ENCODE results near the gene ZNF782. TPM values are rescaled to one million over a fixed set of nuclear protein-coding genes. Genes with fewer than 3 reads are reported as not detected.

ZNF782 gene
- total RNA-seq, 1 experiment from 2014 or later: 6.0 TPM

DNA sequence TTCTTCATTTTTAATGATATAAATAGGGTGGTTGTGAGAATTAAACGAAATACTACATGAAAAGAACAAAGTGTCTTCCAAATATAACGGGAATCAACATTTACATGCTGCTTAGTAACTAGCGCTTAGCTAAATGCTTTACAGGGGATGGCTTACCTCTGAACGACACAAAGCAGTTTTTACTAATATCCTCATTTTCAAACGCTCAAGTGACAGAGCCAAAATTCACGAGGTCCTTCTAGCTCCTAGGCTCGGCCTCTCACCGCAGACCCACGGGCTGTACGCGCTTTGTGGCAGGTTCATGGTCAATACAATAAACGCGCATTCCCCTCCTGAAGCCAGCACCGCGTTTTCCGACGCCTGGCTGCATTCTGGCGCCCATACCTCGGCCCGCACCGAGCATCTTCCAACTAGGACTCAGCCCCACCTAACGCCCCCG, 76.9 kb downstream of the ZNF782 start:
- no peaks in the 10 kb centered on the region for H3K4me1 Mint-ChIP-seq (ENCODE audit: insufficient read depth, unreplicated experiment)
- intact Hi-C loops (cut with micrococcal nuclease): no loop called here
- CTCF ChIA-PET: interaction anchor here (0.6 to 1.0 kb wide), 2 partner anchors 35 to 122 kb away, joined by 3 to 4 read pairs; partner anchors contain the start of gene PRXL2C
- no peaks in the 10 kb centered on the region for H3K27me3 Mint-ChIP-seq (ENCODE audit: insufficient read depth, unreplicated experiment)
- no peak for DNase-seq (ENCODE audit: unreplicated experiment)
- peaks cover 36% of the 10 kb centered on the region for H3K36me3 Mint-ChIP-seq (ENCODE audit: insufficient read depth, unreplicated experiment)
- TF ChIP-seq, protein P1, sequence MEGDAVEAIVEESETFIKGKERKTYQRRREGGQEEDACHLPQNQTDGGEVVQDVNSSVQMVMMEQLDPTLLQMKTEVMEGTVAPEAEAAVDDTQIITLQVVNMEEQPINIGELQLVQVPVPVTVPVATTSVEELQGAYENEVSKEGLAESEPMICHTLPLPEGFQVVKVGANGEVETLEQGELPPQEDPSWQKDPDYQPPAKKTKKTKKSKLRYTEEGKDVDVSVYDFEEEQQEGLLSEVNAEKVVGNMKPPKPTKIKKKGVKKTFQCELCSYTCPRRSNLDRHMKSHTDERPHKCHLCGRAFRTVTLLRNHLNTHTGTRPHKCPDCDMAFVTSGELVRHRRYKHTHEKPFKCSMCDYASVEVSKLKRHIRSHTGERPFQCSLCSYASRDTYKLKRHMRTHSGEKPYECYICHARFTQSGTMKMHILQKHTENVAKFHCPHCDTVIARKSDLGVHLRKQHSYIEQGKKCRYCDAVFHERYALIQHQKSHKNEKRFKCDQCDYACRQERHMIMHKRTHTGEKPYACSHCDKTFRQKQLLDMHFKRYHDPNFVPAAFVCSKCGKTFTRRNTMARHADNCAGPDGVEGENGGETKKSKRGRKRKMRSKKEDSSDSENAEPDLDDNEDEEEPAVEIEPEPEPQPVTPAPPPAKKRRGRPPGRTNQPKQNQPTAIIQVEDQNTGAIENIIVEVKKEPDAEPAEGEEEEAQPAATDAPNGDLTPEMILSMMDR (IDR thresholded peaks at IDR 0.05; ENCODE audit: unreplicated experiment): no peak
- peak overlapping the region; percentile 96 for H3K4me3 Mint-ChIP-seq (ENCODE audit: unreplicated experiment)
- BruUV-seq (replicated peaks): TSS peak; percentile 34
- peaks cover 5% of the 10 kb centered on the region for H3K9me3 Mint-ChIP-seq (ENCODE audit: unreplicated experiment)
- H3K27ac Mint-ChIP-seq (ENCODE audit: low read depth, unreplicated experiment): peak overlapping the region; percentile 96
- POLR2A ChIA-PET: interaction anchor here (0.6 to 2.4 kb wide), 11 partner anchors 9 to 461 kb away, joined by 3 to 12 read pairs (median 4); partner anchors contain the start of genes PRXL2C and ZNF782

DNA sequence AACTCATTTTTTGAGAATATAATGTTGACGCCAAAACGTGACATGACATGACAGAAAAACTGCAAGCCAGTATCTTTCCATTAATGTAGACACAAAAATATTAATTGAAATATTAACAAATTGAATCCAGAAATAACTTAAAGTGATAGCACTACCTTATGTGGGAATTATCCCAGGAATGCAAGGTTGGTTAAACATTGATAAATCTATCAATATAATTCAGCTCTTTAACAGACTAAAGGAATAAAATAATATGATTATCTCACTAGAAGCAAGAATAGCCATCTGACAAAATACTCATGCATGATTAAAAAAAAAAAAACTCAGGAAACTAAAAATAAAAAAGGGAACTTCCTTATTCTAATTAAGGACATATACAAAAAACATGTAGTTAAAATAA, 83.2 kb downstream of the ZNF782 start:
- CTCF ChIA-PET: interaction anchor here (0.5 kb wide), 1 partner anchor 319 kb away, joined by 3 read pairs; no protein-coding TSS in a partner anchor
- TF ChIP-seq, protein P1 (IDR thresholded peaks at IDR 0.05; ENCODE audit: unreplicated experiment): no peak
- H3K4me1 Mint-ChIP-seq (ENCODE audit: insufficient read depth, unreplicated experiment): no peaks in the 10 kb centered on the region
- no peaks in the 10 kb centered on the region for H3K9me3 Mint-ChIP-seq (ENCODE audit: unreplicated experiment)
- intact Hi-C loops (cut with micrococcal nuclease): no loop called here
- no peaks in the 10 kb centered on the region for H3K27me3 Mint-ChIP-seq (ENCODE audit: insufficient read depth, unreplicated experiment)
- no peak overlapping the region for H3K27ac Mint-ChIP-seq (ENCODE audit: low read depth, unreplicated experiment)
- BruUV-seq (replicated peaks): no TSS peak
- POLR2A ChIA-PET: interaction anchor here (0.7 to 1.4 kb wide), 2 partner anchors 19 to 543 kb away, joined by 3 read pairs; no protein-coding TSS in a partner anchor
- no peak for DNase-seq (ENCODE audit: unreplicated experiment)
- H3K4me3 Mint-ChIP-seq (ENCODE audit: unreplicated experiment): no peak overlapping the region
- H3K36me3 Mint-ChIP-seq (ENCODE audit: insufficient read depth, unreplicated experiment): peaks cover 95% of the 10 kb centered on the region

DNA sequence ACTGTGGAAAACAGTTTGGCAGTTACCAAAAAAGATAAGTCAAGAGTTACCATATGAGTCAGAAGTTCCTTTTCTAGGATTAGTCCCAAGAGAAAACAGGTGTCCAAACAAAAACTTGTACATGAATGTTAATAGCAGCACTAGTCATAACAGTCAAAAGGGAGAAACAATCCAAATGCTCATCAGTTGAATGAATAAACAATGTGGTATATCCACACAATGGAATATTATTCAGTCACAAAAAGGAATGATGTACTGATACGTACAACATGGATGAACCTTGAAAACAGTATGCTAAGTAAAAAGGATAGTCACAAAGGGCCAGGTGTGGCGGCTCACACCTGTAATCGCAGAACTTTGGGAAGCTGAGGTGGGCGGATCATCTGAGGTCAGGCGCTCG, 84.3 kb downstream of the ZNF782 start:
- TF ChIP-seq, protein P1 (IDR thresholded peaks at IDR 0.05; ENCODE audit: unreplicated experiment): no peak
- intact Hi-C loops (cut with micrococcal nuclease): no loop called here
- Mint-ChIP-seq H3K27me3 (ENCODE audit: insufficient read depth, unreplicated experiment) (no peaks in the 10 kb centered on the region), H3K4me3 (ENCODE audit: unreplicated experiment) (no peak overlapping the region), H3K4me1 (ENCODE audit: insufficient read depth, unreplicated experiment) (no peaks in the 10 kb centered on the region), H3K36me3 (ENCODE audit: insufficient read depth, unreplicated experiment) (peaks cover 96% of the 10 kb centered on the region), H3K27ac (ENCODE audit: low read depth, unreplicated experiment) (no peak overlapping the region), H3K9me3 (ENCODE audit: unreplicated experiment) (no peaks in the 10 kb centered on the region)
- no TSS peak for BruUV-seq (replicated peaks)
- ChIA-PET CTCF (no interaction called here), POLR2A (no interaction called here)
- DNase-seq (ENCODE audit: unreplicated experiment): no peak

Other genes starting within 250 kb of the ZNF782 start
- 7.0 and 9.3 TPM in 2 replicates for gene CDC14B, start 234.7 kb downstream of the ZNF782 start, total RNA-seq (2022)
- gene PRXL2C, start 199.2 kb downstream of the ZNF782 start, total RNA-seq (2022): 15.6 and 17.0 TPM in 2 replicates
- 10.1 and 10.8 TPM in 2 replicates for gene ZNF510, start 76.4 kb downstream of the ZNF782 start, total RNA-seq (2022)
- not detected in 2 replicates for gene NUTM2G, start 74.3 kb upstream of the ZNF782 start, total RNA-seq (2022)
- 1.9 and 2.8 TPM in 2 replicates for gene CTSV, start 184.6 kb upstream of the ZNF782 start, total RNA-seq (2022)